Measurements from ENCODE around the gene INPP4B. TPM values are rescaled to one million over a fixed set of nuclear protein-coding genes. Genes with fewer than 3 reads are reported as not detected.
"Not testable (repeated sequence)": the region's sequence is repeated elsewhere in the genome, so short reads cannot be mapped to it uniquely, and the experiment has no call there.

INPP4B gene
- total RNA-seq, 1 donor from 2014 or later: 27.0 TPM

GRCh38 chr4:142420311-142421095 is 425.6 kb downstream of the INPP4B start:
- intact Hi-C loops (cut with micrococcal nuclease): no loop called here

DNA sequence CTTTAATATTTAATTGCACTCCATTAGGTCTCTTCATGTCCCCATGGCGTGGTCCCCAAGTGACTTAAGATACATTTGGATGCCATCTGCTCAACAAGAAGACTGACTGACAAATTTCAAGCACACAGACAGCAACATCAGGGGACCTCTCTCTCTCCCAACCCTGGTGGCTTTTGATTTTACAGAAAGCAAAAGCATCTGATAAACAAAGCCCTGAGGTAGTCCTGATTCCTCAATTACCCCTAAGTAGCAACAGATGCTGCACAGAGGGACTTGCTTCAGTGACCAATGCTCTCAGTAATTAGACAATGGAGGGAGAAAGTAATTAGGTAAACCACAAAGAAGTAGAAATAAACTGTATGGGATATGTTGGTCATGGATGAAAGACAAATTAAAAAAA is 426.4 kb downstream of the INPP4B start:
- intact Hi-C loops (cut with micrococcal nuclease): loop anchor here (5.0 kb wide), 2 partner anchors 58 to 137 kb away; no protein-coding TSS in a partner anchor

- intact Hi-C loops (cut with micrococcal nuclease): loop anchor here (5.0 kb wide), 2 partner anchors 59 to 136 kb away; no protein-coding TSS in a partner anchor
These were observed 427.4 kb downstream of the INPP4B start for GRCh38 chr4:142418697-142419096.

GRCh38 chr4:142416711-142417275 is 429.3 kb downstream of the INPP4B start:
- intact Hi-C loops (cut with micrococcal nuclease): loop anchor here (1.0 to 5.0 kb wide), 7 partner anchors 9 to 151 kb away; no protein-coding TSS in a partner anchor

DNA sequence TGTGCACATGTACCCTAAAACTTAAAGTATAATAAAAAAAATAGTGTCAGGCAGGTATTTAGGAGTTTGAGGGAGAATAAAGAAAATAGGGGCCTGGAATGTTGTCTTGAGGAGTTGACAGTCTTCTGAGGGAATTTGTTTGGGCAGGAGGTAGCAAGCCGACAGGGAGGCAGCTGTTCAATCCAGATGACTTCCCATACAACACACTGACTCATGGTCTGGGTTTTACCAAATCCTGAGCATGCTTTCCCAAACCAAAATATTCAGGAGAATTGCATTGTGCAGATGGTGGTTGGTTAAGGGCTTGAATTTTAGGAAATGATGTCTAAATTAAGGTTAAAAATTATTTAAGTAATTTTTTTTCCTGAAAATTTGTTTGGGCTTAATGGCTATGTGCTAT is 430.0 kb downstream of the INPP4B start:
- intact Hi-C loops (cut with micrococcal nuclease): loop anchor here (1.0 to 5.0 kb wide), 7 partner anchors 9 to 151 kb away; no protein-coding TSS in a partner anchor

DNA sequence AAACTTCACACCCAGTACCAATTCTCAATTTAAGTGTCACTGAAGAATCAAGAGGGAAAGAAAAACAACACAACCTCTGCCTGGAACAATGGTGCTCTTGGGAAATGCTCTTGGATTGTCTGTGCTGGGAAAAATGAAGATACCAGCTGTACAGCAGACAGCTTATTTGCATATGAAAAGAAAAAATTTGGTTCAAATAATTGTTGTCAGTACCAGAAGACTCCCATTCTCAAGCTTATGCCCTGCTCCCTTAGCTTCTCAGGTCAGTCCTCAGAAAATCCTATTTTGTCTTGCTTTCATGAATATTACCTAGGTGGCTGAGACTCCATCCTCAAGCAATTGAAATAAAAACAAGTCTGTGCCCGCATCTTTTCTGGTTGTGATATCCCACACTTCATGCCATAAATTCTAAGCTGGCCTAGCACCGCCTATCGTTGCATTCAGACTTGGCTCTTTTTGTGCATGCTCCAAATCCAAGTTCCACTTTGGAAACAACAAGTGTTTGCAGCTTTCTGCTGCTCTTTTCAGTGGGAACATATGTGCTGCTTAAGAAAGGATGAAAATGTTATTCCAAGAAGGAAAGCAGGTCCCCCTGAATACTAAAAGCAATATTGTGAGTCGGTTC is 431.6 kb downstream of the INPP4B start:
- intact Hi-C loops (cut with micrococcal nuclease): no loop called here

GRCh38 chr4:142413485-142413884 is 432.6 kb downstream of the INPP4B start:
- intact Hi-C loops (cut with micrococcal nuclease): no loop called here

- intact Hi-C loops (cut with micrococcal nuclease): no loop called here
These were observed 434.1 kb downstream of the INPP4B start for GRCh38 chr4:142411993-142412392.

GRCh38 chr4:142408003-142408441 is 438.1 kb downstream of the INPP4B start:
- intact Hi-C loops (cut with micrococcal nuclease): loop anchor here (5.0 kb wide), 6 partner anchors 281 to 1886 kb away; partner anchors contain the start of genes ELMOD2, IL15, SMARCA5 and ZNF330

GRCh38 chr4:142407596-142407995 is 438.5 kb downstream of the INPP4B start:
- intact Hi-C loops (cut with micrococcal nuclease): loop anchor here (1.0 to 5.0 kb wide), 8 partner anchors 9 to 1885 kb away; partner anchors contain the start of genes ELMOD2, IL15, INPP4B and SMARCA5

DNA sequence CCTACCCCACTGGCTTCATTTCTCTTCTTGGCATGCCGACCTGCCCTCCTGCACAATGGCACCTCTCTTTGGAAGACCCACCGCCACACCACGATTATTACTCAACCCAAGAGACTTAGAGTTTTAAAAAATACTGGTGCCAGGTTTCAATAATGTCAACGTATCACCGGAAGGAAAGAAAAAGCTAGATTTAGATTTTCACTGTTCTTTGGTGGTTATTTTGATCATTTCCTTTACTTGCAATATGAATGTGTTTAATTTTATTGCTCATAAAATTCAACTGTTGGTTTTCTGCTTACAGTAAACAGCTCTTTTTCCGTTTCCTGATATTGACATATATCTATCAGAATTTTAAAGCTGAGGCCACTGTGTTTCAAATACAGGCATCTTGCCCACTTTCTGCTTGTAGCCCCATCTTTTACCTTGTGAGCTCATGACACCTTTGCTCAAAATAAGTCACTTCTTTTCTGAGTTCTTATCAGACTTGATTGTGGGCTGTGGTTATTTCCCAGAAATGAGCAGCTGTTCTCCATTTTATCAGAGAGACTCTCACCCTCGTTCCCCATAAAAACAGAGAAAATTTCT is 439.1 kb downstream of the INPP4B start:
- intact Hi-C loops (cut with micrococcal nuclease): loop anchor here (1.0 to 5.0 kb wide), 8 partner anchors 9 to 1885 kb away; partner anchors contain the start of genes ELMOD2, IL15, INPP4B and SMARCA5

GRCh38 chr4:142406499-142406835 is 439.6 kb downstream of the INPP4B start:
- intact Hi-C loops (cut with micrococcal nuclease): loop anchor here (2.0 to 5.0 kb wide), 7 partner anchors 279 to 1884 kb away; partner anchors contain the start of genes ELMOD2, IL15, INPP4B and SMARCA5

DNA sequence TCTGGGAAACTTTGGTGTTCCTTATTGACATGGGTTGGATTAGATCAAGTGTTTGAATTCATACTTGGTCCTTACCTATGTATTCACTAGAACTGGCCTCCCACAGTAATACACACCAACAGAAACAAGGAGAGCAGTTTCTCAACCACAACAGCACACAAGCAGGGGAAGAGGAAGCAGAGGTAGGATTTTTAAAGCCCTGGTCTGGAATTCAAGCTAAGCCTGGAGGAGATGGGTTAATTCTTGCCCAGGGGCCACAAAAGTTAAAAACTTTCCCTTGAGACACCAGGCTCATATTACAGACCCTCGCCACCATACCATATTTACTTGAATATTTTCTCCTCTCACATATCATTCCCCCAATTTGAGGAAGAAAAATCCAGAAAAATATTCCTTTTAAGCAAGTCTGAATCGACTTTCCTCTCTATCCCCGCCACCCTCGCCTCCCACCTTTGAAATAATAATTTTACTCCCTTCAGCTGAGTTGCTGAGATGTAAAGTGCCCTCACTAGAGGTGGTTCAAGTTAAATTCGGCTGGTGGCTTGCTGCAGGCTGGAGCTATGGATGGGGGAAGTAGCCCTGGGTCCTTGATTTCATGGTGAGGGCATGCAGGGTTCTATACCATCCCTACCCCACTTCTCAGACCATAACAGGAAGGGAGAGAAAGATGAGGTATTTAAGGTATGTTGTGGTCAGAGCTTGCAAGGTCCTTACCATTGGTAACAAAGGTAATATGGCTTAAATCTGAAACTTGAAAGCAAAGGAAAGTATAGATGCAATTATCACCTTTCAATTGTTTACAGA is 440.2 kb downstream of the INPP4B start:
- intact Hi-C loops (cut with micrococcal nuclease): loop anchor here (1.0 to 5.0 kb wide), 12 partner anchors 10 to 1884 kb away; partner anchors contain the start of genes ELMOD2, IL15, INPP4B and SMARCA5

- intact Hi-C loops (cut with micrococcal nuclease): loop anchor here (1.0 to 5.0 kb wide), 11 partner anchors 9 to 1883 kb away; partner anchors contain the start of genes ELMOD2, IL15, SMARCA5 and ZNF330
These were observed 440.9 kb downstream of the INPP4B start for GRCh38 chr4:142405021-142405694.

GRCh38 chr4:142404191-142404611 is 441.9 kb downstream of the INPP4B start:
- intact Hi-C loops (cut with micrococcal nuclease): loop anchor here (5.0 kb wide), 2 partner anchors 122 to 783 kb away; no protein-coding TSS in a partner anchor

- intact Hi-C loops (cut with micrococcal nuclease): loop anchor here (2.0 to 5.0 kb wide), 3 partner anchors 14 to 784 kb away; no protein-coding TSS in a partner anchor
These were observed 443.2 kb downstream of the INPP4B start for GRCh38 chr4:142402900-142403299.

DNA sequence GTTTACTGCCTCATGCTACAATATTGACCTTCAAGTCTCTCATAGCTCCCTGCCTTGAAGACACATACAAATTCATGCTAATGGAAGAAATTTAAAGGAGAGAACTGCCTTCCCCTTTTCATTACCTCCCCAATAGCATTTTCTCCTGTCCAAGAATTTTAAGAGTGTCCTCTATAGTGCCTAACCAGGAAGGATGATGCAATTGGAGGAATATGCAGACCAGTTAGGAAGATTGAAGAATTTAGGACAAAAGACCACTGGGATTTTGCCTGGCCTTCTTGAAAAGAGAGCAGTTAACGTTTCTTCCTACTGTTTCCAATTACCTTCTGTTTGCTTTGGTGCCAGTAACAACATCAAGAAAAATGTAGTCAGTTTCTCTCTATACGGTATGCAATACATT is 443.9 kb downstream of the INPP4B start:
- intact Hi-C loops (cut with micrococcal nuclease): loop anchor here (2.0 to 5.0 kb wide), 3 partner anchors 15 to 785 kb away; no protein-coding TSS in a partner anchor

- intact Hi-C loops (cut with micrococcal nuclease): not testable (repeated sequence)
These were observed 448.6 kb downstream of the INPP4B start for GRCh38 chr4:142397364-142397991.

- intact Hi-C loops (cut with micrococcal nuclease): loop anchor here (1.0 kb wide), 2 partner anchors 9 to 13 kb away; no protein-coding TSS in a partner anchor
These were observed 449.8 kb downstream of the INPP4B start for GRCh38 chr4:142396279-142396678.

All from T-helper 1 cell treated with Interleukin-12 subunit alpha and Interleukin-12 subunit beta and Interleukin-4 antibody, amounts not matched to agents 30 ng/mL and 1 ng/mL, for 36 hours (primary cell).